HG02840 (cell line): ENCODE results near the gene EXOC1.

Experiments used
- ATAC-seq: cut with Tn5 transposase; IDR thresholded peaks from one replicate; pipeline ENCODE4 v1.9.1; 2021; ENCODE audit warnings: mild to moderate bottlenecking, moderate library complexity, moderate number of reproducible peaks; ENCODE audit not compliant: unreplicated experiment, low FRiP score

Gene EXOC1

DNA sequence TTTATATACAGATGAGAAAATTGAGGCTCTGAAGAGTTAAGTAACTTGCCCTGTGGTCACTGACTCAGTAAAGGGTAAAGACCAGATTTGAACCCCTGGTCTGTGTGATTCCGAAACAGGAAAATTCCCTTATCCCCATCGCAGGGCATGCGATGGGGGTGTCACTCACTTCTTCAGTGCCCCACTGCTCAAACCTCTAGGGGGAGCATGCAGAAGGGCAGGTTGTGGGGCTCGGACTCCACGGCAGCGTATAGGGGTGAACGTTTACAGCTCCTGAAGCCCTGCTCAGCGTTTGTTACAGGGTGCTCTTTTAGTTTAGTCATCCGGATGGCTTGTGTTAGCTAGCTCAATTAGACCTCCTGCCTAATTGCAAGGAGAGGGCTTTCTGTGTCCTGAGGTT lies 3.7 kb upstream of the EXOC1 start:
- no peak for ATAC-seq

- no peak for ATAC-seq
Measured at GRCh38 chr4:55851885-55852284, 1.6 kb upstream of the EXOC1 start.

- no peak for ATAC-seq
Measured at GRCh38 chr4:55854129-55854528, 681 bp downstream of the EXOC1 start.

GRCh38 chr4:55857586-55857985 lies 4.1 kb downstream of the EXOC1 start:
- ATAC-seq: no peak

- no peak for ATAC-seq
Measured at GRCh38 chr4:55859711-55860110, 6.3 kb downstream of the EXOC1 start.

DNA sequence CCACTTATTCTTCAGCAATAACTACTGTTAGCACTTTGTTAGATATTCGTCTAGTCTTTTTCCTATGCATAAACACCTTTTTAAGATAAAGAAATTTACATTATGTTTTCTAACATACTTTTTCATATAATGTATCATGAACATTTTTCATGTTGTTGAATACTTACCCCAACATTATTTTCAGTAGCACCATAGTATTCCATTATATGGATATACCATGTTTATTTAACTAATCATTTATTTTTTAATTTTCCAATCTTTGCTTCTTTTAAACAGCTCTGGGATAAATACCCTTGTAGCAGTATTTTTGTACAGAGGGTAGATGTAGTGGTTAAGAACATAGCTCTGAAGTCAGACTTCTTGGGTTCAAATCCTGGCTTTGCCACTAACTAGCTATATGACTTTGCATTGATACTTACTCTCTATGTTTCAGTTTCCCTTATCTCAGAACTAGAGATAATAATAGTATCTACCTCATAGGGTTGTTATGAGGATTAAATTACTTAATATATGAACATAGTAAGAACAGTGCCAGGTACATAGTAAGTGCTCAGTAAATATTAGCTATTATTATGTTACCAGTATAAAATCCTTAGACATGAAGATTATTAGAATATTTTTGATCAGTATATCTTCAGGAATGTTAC lies 11.3 kb downstream of the EXOC1 start:
- ATAC-seq: no peak

- ATAC-seq: no peak
Measured at GRCh38 chr4:55865228-55865806, 11.9 kb downstream of the EXOC1 start.

GRCh38 chr4:55866290-55866907 lies 13.0 kb downstream of the EXOC1 start:
- ATAC-seq: no peak

GRCh38 chr4:55866973-55867574 lies 13.6 kb downstream of the EXOC1 start:
- peak; percentile 75 for ATAC-seq

- no peak for ATAC-seq
Measured at GRCh38 chr4:55868581-55869090, 15.2 kb downstream of the EXOC1 start.

- ATAC-seq: no peak
Measured at GRCh38 chr4:55871299-55871800, 17.9 kb downstream of the EXOC1 start.

- no peak for ATAC-seq
Measured at GRCh38 chr4:55874831-55875230, 21.4 kb downstream of the EXOC1 start.

DNA sequence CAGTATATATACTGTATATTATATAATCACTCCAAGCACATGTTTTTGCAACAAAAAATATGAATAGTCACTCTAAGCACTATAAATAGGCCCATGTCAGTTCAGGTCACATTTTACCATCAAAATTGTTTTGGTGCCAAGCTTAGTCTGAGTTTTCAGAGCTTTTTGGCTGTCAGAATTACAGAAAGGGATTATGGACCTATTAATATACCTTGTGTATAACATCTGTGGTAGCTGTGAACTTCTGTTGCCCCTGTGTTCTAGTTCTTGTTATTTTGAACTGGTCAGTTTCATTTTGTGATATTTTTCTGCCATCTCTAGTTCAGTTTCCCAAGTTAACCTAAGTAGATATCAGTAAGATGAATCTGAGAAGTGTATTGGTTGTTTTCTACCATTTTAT lies 22.9 kb downstream of the EXOC1 start:
- ATAC-seq: no peak

GRCh38 chr4:55879224-55879623 lies 25.8 kb downstream of the EXOC1 start:
- no peak for ATAC-seq

DNA sequence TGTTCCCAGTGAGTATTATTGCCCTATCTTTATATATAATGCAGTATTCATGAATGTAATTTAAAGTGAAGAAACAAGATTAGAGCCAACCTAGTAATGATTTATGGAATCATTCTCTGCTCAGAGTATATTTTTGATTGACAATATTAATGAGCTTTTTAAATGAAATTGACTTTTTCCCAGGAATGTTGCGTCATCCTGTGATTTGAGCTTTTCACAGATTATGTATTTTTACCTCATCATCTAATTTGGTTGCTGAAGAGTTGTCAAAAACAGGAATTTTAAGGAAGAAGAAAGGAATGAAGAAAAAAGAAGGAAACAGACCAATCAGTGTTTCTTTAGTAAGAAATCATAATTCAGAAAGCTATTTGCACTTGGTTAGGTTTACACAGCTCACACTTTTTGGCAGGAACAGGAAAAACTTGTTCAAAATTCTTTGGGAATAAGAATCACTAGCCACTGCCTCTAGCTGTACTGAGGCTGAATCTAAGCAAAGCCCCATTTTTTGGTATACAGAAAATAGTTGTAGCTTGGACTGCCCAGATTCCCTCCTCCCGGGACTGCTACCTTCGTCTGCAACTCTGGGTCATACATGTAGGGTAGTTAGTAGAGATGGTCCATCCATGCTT lies 27.3 kb downstream of the EXOC1 start:
- no peak for ATAC-seq

GRCh38 chr4:55884093-55884850 lies 30.8 kb downstream of the EXOC1 start:
- no peak for ATAC-seq

DNA sequence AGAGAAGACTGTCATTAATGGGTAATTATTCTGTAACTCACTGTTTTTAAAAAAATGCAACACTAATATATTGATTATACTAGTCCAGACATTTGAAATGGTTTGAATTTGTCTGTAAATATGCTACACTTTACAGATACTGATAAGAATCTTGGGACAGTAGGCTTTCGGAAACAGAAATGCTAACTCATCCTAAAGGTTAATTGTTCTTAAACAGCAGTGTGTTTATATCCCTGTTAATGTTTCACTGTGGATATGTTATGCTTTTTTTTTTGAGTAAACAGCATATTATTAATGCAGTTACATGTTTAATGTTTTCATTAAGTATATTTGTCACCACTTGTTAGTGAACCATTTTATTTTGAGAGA lies 31.4 kb downstream of the EXOC1 start:
- ATAC-seq: no peak

DNA sequence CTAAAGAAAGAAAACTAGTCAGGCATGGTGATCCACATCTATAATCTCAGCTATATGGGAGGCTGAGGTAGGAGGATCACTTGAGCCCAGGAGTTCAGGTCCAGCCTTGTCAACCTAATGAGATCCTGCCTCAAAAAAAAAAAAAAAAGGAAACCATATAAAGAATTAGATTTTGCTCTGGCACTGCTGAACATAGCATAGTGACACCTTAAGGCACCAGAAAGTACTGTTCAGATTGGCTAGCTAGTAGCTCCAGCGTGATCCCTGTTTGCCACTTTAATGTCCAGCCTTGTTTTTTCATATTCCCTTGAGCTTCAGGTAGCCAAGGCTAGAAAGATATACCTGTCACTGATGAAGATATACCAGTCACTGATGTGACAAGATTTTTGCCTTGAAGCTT lies 34.1 kb downstream of the EXOC1 start:
- ATAC-seq: no peak

GRCh38 chr4:55892156-55892555 lies 38.7 kb downstream of the EXOC1 start:
- ATAC-seq: no peak

GRCh38 chr4:55896622-55897021 lies 43.2 kb downstream of the EXOC1 start:
- no peak for ATAC-seq
